Medulla oblongata (tissue), 1 donor: Measurements from ENCODE around the gene SLC22A31.

ENCODE experiments used
- DNase-seq: peaks from one replicate; pipeline ENCODE4 v3.0.0-alpha.2; 2015; ENCODE audit errors: extremely low spot score

Gene SLC22A31

GRCh38 chr16:89164847-89165680, 35.3 kb downstream of the SLC22A31 start:
- DNase-seq = no peak

- DNase-seq = no peak
Observed at GRCh38 chr16:89164436-89164835, 35.9 kb downstream of the SLC22A31 start.

GRCh38 chr16:89163297-89163696, 37.0 kb downstream of the SLC22A31 start:
- no peak for DNase-seq

- DNase-seq = no peak
Observed at GRCh38 chr16:89161763-89162713, 38.3 kb downstream of the SLC22A31 start.

- DNase-seq = no peak
Observed at GRCh38 chr16:89160977-89161701, 39.2 kb downstream of the SLC22A31 start.

- DNase-seq = no peak
Observed at GRCh38 chr16:89159850-89160354, 40.4 kb downstream of the SLC22A31 start.

GRCh38 chr16:89159066-89159849, 41.1 kb downstream of the SLC22A31 start:
- no peak for DNase-seq

- DNase-seq = no peak
Observed at GRCh38 chr16:89157778-89158177, 42.6 kb downstream of the SLC22A31 start.

- no peak for DNase-seq
Observed at GRCh38 chr16:89156740-89157645, 43.3 kb downstream of the SLC22A31 start.

GRCh38 chr16:89155851-89156739, 44.2 kb downstream of the SLC22A31 start:
- DNase-seq = peak; percentile 9

- peak; percentile 20 for DNase-seq
Observed at GRCh38 chr16:89155184-89155679, 45.1 kb downstream of the SLC22A31 start.

- DNase-seq = no peak
Observed at GRCh38 chr16:89154390-89155183, 45.8 kb downstream of the SLC22A31 start.

GRCh38 chr16:89153848-89154271, 46.5 kb downstream of the SLC22A31 start:
- no peak for DNase-seq

- no peak for DNase-seq
Observed at GRCh38 chr16:89152831-89153700, 47.3 kb downstream of the SLC22A31 start.

GRCh38 chr16:89150981-89151380, 49.4 kb downstream of the SLC22A31 start:
- no peak for DNase-seq

- DNase-seq = no peak
Observed at GRCh38 chr16:89150090-89150835, 50.1 kb downstream of the SLC22A31 start.
